ENCODE data around the gene RPL12. TPM values are rescaled to one million over a fixed set of nuclear protein-coding genes. Genes with fewer than 3 reads are reported as not detected.
A peak's percentile ranks its signal among the peaks of the same experiment; 100 is the strongest.

Gene RPL12
- total RNA-seq, 4 donors from 2014 or later, result 2,005 to 2,223 (median 2,119) TPM

- Histone ChIP-seq H3K27me3 (no peaks in the 10 kb centered on the region), H3K4me3 (peak overlapping the region; percentile 64 to 81 (median 71))
- TF ChIP-seq POLR2A (IDR thresholded peaks at IDR 0.05) (no peak), CTCF (IDR thresholded peaks at IDR 0.05) (no peak), EP300 (IDR thresholded peaks at IDR 0.05) (no peak)
Measured at GRCh38 chr9:127423476-127423933, 27.7 kb downstream of the RPL12 start.

GRCh38 chr9:127422787-127423186 is 28.4 kb downstream of the RPL12 start:
- peak overlapping the region in 2 of 4 donors; percentile 67 to 75 for H3K4me3 ChIP-seq
- DNase-seq (ENCODE audit: low spot score in 2 of 2), result no peak
- 53 to 59% methylated on average over 6 of the region's 6 CpGs for WGBS, 2 donors
- H3K27ac ChIP-seq, result peak overlapping the region in 3 of 4 donors; percentile 80 to 93 (median 87)
- no peak for TF ChIP-seq POLR2A (IDR thresholded peaks at IDR 0.05)
- no peak for TF ChIP-seq CTCF (IDR thresholded peaks at IDR 0.05)
- no peak for TF ChIP-seq EP300 (IDR thresholded peaks at IDR 0.05)
- no peaks in the 10 kb centered on the region for H3K27me3 ChIP-seq
- H3K9me3 ChIP-seq, result no peaks in the 10 kb centered on the region
- peaks cover 0 to 13% (median 0%) of the 10 kb centered on the region in 3 donors for H3K36me3 ChIP-seq
- peaks cover 0 to 52% (median 23%) of the 10 kb centered on the region in 4 donors for H3K4me1 ChIP-seq

More at GRCh38 chr9:127423476-127423933, 27.7 kb downstream of the RPL12 start:
- H3K9me3 ChIP-seq, result no peaks in the 10 kb centered on the region
- peaks cover 0 to 20% (median 0%) of the 10 kb centered on the region in 3 donors for H3K36me3 ChIP-seq
- peak overlapping the region; percentile 70 to 93 (median 84) for H3K27ac ChIP-seq
- DNase-seq (ENCODE audit: low spot score in 2 of 2), result no peak
- 1% methylated on average over 9 of the region's 9 CpGs for WGBS, 2 donors
- peaks cover 0 to 50% (median 23%) of the 10 kb centered on the region in 4 donors for H3K4me1 ChIP-seq

GRCh38 chr9:127422133-127422782 is 28.9 kb downstream of the RPL12 start:
- H3K4me3 ChIP-seq, result peak overlapping the region in 1 of 4 donors; percentile 67
- H3K36me3 ChIP-seq, result peaks cover 0 to 10% (median 0%) of the 10 kb centered on the region in 3 donors
- DNase-seq (ENCODE audit: low spot score in 2 of 2), result no peak
- TF ChIP-seq POLR2A (IDR thresholded peaks at IDR 0.05), result no peak
- TF ChIP-seq CTCF (IDR thresholded peaks at IDR 0.05), result no peak
- TF ChIP-seq EP300 (IDR thresholded peaks at IDR 0.05), result no peak
- peak overlapping the region in 2 of 4 donors; percentile 24 to 87 for H3K27ac ChIP-seq
- no peaks in the 10 kb centered on the region for H3K9me3 ChIP-seq
- WGBS, 2 donors, result 83 to 85% methylated on average over 10 of the region's 10 CpGs
- no peaks in the 10 kb centered on the region for H3K27me3 ChIP-seq
- H3K4me1 ChIP-seq, result peaks cover 0 to 55% (median 23%) of the 10 kb centered on the region in 4 donors

GRCh38 chr9:127421057-127421456 is 30.1 kb downstream of the RPL12 start:
- H3K36me3 ChIP-seq, result peaks cover 0 to 3% (median 0%) of the 10 kb centered on the region in 3 donors
- TF ChIP-seq CTCF (IDR thresholded peaks at IDR 0.05), result no peak
- TF ChIP-seq POLR2A (IDR thresholded peaks at IDR 0.05), result no peak
- TF ChIP-seq EP300 (IDR thresholded peaks at IDR 0.05), result no peak
- H3K9me3 ChIP-seq, result no peaks in the 10 kb centered on the region
- H3K4me3 ChIP-seq, result no peak overlapping the region
- no peak for DNase-seq (ENCODE audit: low spot score in 2 of 2)
- H3K27me3 ChIP-seq, result no peaks in the 10 kb centered on the region
- WGBS, 2 donors, result 83 to 85% methylated on average over 7 of the region's 7 CpGs
- no peak overlapping the region for H3K27ac ChIP-seq
- H3K4me1 ChIP-seq, result peaks cover 0 to 53% (median 23%) of the 10 kb centered on the region in 4 donors

GRCh38 chr9:127419348-127419747 is 31.9 kb downstream of the RPL12 start:
- WGBS, 2 donors, result 73 to 78% methylated on average over 6 of the region's 6 CpGs
- no peak overlapping the region for H3K4me3 ChIP-seq
- no peaks in the 10 kb centered on the region for H3K9me3 ChIP-seq
- DNase-seq (ENCODE audit: low spot score in 2 of 2), result no peak
- TF ChIP-seq EP300 (IDR thresholded peaks at IDR 0.05) (no peak), POLR2A (IDR thresholded peaks at IDR 0.05) (no peak), CTCF (IDR thresholded peaks at IDR 0.05) (no peak)
- no peak overlapping the region for H3K27ac ChIP-seq
- peaks cover 0 to 39% (median 15%) of the 10 kb centered on the region in 4 donors for H3K4me1 ChIP-seq
- no peaks in the 10 kb centered on the region for H3K27me3 ChIP-seq
- H3K36me3 ChIP-seq, result peaks cover 0 to 3% (median 0%) of the 10 kb centered on the region in 3 donors

All from tibial nerve (tissue), 4 donors.